ENCODE measurements around the gene FRMPD4. TPM values are rescaled to one million over a fixed set of nuclear protein-coding genes. Genes with fewer than 3 reads are reported as not detected.

The FRMPD4 gene
- total RNA-seq, 1 experiment from 2014 or later, result 0.24 TPM

- peaks cover 0 to 2% (median 0%) of the 10 kb centered on the region in 3 experiments; a peak in 1 of 7 replicates for H3K36me3 Mint-ChIP-seq (ENCODE audit: insufficient read depth in 1 of 3, low read depth in 3 of 3)
- Histone ChIP-seq H2BK120ac (ENCODE audit: low read depth, low read length, poor library complexity, severe bottlenecking) (no peak overlapping the region), H3K56ac (ENCODE audit: insufficient read length, low read depth, low read length) (no peak overlapping the region)
Observed at GRCh38 chrX:12236156-12236555, 97.9 kb downstream of the FRMPD4 start.

More at GRCh38 chrX:12236156-12236555, 97.9 kb downstream of the FRMPD4 start:
- no peak overlapping the region for H3K18ac ChIP-seq (ENCODE audit: insufficient read length, low read depth, low read length)
- no peak overlapping the region for H3K23ac ChIP-seq (ENCODE audit: insufficient read length, low read depth, low read length)
- DNase-seq, result no peak
- WGBS (ENCODE audit: extremely low coverage, insufficient read length, low lambda C conversion rate), result no CpG with 5 or more reads among the region's 2 CpGs
- no peak overlapping the region for H3K9ac ChIP-seq (ENCODE audit: extremely low read depth, insufficient read length, low read length)
- no peak overlapping the region for H4K8ac ChIP-seq (replicated peaks; ENCODE audit: insufficient read length, low read depth, low read length)
- Mint-ChIP-seq H3K4me3 (no peak overlapping the region), H3K27me3 (ENCODE audit: low read depth) (no peaks in the 10 kb centered on the region; the same call in 1 of the 2 replicates), H3K27ac (no peak overlapping the region), H3K9me3 (peaks cover 57 to 75% of the 10 kb centered on the region in 2 experiments), H3K4me1 (no peaks in the 10 kb centered on the region)
- H2BK15ac ChIP-seq (ENCODE audit: low read depth, low read length), result no peak overlapping the region
- H2BK20ac ChIP-seq (ENCODE audit: low read depth, low read length, poor library complexity, severe bottlenecking), result no peak overlapping the region
- H3K4me1 ChIP-seq (ENCODE audit: insufficient read depth, low read length), result no peaks in the 10 kb centered on the region
- no peak overlapping the region for H2BK12ac ChIP-seq (ENCODE audit: insufficient read length, low read depth, low read length)
- H4K5ac ChIP-seq (ENCODE audit: insufficient read length, low read depth, low read length), result no peak overlapping the region
- no peak for TF ChIP-seq CTCF (conservative IDR thresholded peaks at IDR 0.05)
- H3T11ph ChIP-seq (ENCODE audit: low read length), result no peak overlapping the region
- no peak overlapping the region for H2AK5ac ChIP-seq (ENCODE audit: insufficient read length, low read length)
- H3K14ac ChIP-seq (ENCODE audit: insufficient read depth, low read length), result no peak overlapping the region
- no peaks in the 10 kb centered on the region for H3K79me2 ChIP-seq (ENCODE audit: insufficient read depth, low read length)
- H3K9me3 ChIP-seq (ENCODE audit: control insufficient read depth, low read depth, low read length), result no peaks in the 10 kb centered on the region
- no peaks in the 10 kb centered on the region for H3K23me2 ChIP-seq (ENCODE audit: insufficient read length, low read depth, low read length, poor library complexity, severe bottlenecking)
- H3K27me3 ChIP-seq (ENCODE audit: insufficient read depth, low read length), result no peaks in the 10 kb centered on the region
- no peaks in the 10 kb centered on the region for H3K79me1 ChIP-seq (ENCODE audit: insufficient read depth, low read depth, low read length, poor library complexity, severe bottlenecking)
- no peak overlapping the region for H3K4ac ChIP-seq (ENCODE audit: low read depth, low read length)
- H4K20me1 ChIP-seq (ENCODE audit: control insufficient read depth, insufficient read depth, insufficient read length), result no peaks in the 10 kb centered on the region
- H3K4me2 ChIP-seq (ENCODE audit: insufficient read depth, insufficient read length, low read length), result no peak overlapping the region
- no peak overlapping the region for H2AFZ ChIP-seq (ENCODE audit: low read length)
- no peak overlapping the region for H4K91ac ChIP-seq (ENCODE audit: insufficient read length, low read depth, low read length)
- no peak overlapping the region for H3K27ac ChIP-seq (ENCODE audit: insufficient read length, low read depth, low read length)
- no peak overlapping the region for H2BK5ac ChIP-seq (ENCODE audit: insufficient read length, low read length)

Data from H9 (cell line).